Stimulated activated naive CD4-positive, alpha-beta T cell treated with Interleukin-2 at 50 U/mL for 16 hours (primary cell): ENCODE measurements around the gene DUSP2.

Source experiments
- DNase-seq: peaks from one replicate; lab custom pipeline; 2025; lab: John Stamatoyannopoulos, UW

DUSP2 gene

GRCh38 chr2:96113951-96114350, 31.3 kb downstream of the DUSP2 start:
- no peak for DNase-seq

- no peak for DNase-seq
Measured at GRCh38 chr2:96113367-96113677, 31.9 kb downstream of the DUSP2 start.

GRCh38 chr2:96112501-96113366, 32.5 kb downstream of the DUSP2 start:
- no peak for DNase-seq

GRCh38 chr2:96111823-96112500, 33.3 kb downstream of the DUSP2 start:
- DNase-seq: no peak

GRCh38 chr2:96111257-96111640, 34.0 kb downstream of the DUSP2 start:
- DNase-seq: no peak

GRCh38 chr2:96110621-96111256, 34.5 kb downstream of the DUSP2 start:
- no peak for DNase-seq

GRCh38 chr2:96109931-96110511, 35.2 kb downstream of the DUSP2 start:
- DNase-seq: no peak

GRCh38 chr2:96109361-96109680, 35.9 kb downstream of the DUSP2 start:
- no peak for DNase-seq

- DNase-seq: no peak
Measured at GRCh38 chr2:96108541-96109360, 36.5 kb downstream of the DUSP2 start.

- no peak for DNase-seq
Measured at GRCh38 chr2:96108151-96108540, 37.1 kb downstream of the DUSP2 start.

- no peak for DNase-seq
Measured at GRCh38 chr2:96107708-96108065, 37.6 kb downstream of the DUSP2 start.

- no peak for DNase-seq
Measured at GRCh38 chr2:96106991-96107707, 38.1 kb downstream of the DUSP2 start.

- DNase-seq: no peak
Measured at GRCh38 chr2:96105994-96106715, 39.1 kb downstream of the DUSP2 start.

- DNase-seq: no peak
Measured at GRCh38 chr2:96105152-96105915, 39.9 kb downstream of the DUSP2 start.

GRCh38 chr2:96104487-96104861, 40.8 kb downstream of the DUSP2 start:
- DNase-seq: no peak

- no peak for DNase-seq
Measured at GRCh38 chr2:96103761-96104486, 41.3 kb downstream of the DUSP2 start.

GRCh38 chr2:96103187-96103601, 42.0 kb downstream of the DUSP2 start:
- no peak for DNase-seq

GRCh38 chr2:96102596-96103186, 42.5 kb downstream of the DUSP2 start:
- no peak for DNase-seq

GRCh38 chr2:96100893-96101304, 44.3 kb downstream of the DUSP2 start:
- DNase-seq: no peak
